Trophoblast cell (in vitro differentiated cells and primary cell): Measurements from ENCODE around the gene ABCA13.

ENCODE experiments used
- DNase-seq, 2 donors: peaks; one replicate each; pipeline ENCODE4 v3.0.0-alpha.2; 2016
- H2AFZ ChIP-seq: 2 replicates; pipeline ENCODE4 v1.6.1; 2013; ENCODE audit warnings: low read length, moderate library complexity, mild to moderate bottlenecking; ENCODE audit not compliant: insufficient read depth, poor library complexity
- H2AK5ac ChIP-seq: 2 replicates; pipeline ENCODE4 v1.6.1; 2013; ENCODE audit warnings: mild to moderate bottlenecking, low read length
- H2BK120ac ChIP-seq: 2 replicates; pipeline ENCODE4 v1.6.1; 2013; ENCODE audit warnings: low read length, mild to moderate bottlenecking, moderate library complexity; ENCODE audit not compliant: insufficient read depth, poor library complexity
- H2BK12ac ChIP-seq: 2 replicates; pipeline ENCODE4 v1.6.1; 2013; ENCODE audit warnings: mild to moderate bottlenecking, low read length, moderate library complexity
- H2BK5ac ChIP-seq: 2 replicates; pipeline ENCODE4 v1.6.1; 2013; ENCODE audit warnings: low read length, low read depth, moderate library complexity, mild to moderate bottlenecking; ENCODE audit not compliant: poor library complexity
- H3K14ac ChIP-seq: 2 replicates; pipeline ENCODE4 v1.6.1; 2013; ENCODE audit warnings: mild to moderate bottlenecking, low read length
- H3K18ac ChIP-seq: 2 replicates; pipeline ENCODE4 v1.6.1; 2013; ENCODE audit warnings: mild to moderate bottlenecking, low read length
- H3K23ac ChIP-seq: 2 replicates; pipeline ENCODE4 v1.6.1; 2013; ENCODE audit warnings: low read length
- H3K27ac ChIP-seq: 2 replicates; pipeline ENCODE4 v1.5.1; 2013; ENCODE audit warnings: low read depth, mild to moderate bottlenecking, inconsistent platforms, low read length, moderate library complexity
- H3K27me3 ChIP-seq: 2 replicates; pipeline ENCODE4 v1.6.1; 2013; ENCODE audit warnings: inconsistent platforms, mild to moderate bottlenecking, low read length, moderate library complexity; ENCODE audit not compliant: insufficient read depth
- H3K36me3 ChIP-seq, 2 experiments: 1 replicate in 1 of 2; 2 replicates in 1 of 2; pipeline ENCODE4 v1.6.1; 2013; ENCODE audit warnings: low read length in 2 of 2, mild to moderate bottlenecking in 2 of 2, moderate library complexity in 1 of 2; ENCODE audit not compliant: insufficient read depth in 2 of 2, control insufficient read depth in 1 of 2
- H3K4ac ChIP-seq: 2 replicates; pipeline ENCODE4 v1.6.1; 2013; ENCODE audit warnings: low read depth, mild to moderate bottlenecking, low read length, moderate library complexity
- H3K4me1 ChIP-seq, 2 experiments: 1 replicate in 1 of 2; 2 replicates in 1 of 2; pipeline ENCODE4 v1.6.1; 2013; ENCODE audit warnings: low read length in 2 of 2, mild to moderate bottlenecking in 2 of 2, moderate library complexity in 1 of 2; ENCODE audit not compliant: insufficient read depth in 2 of 2, control insufficient read depth in 1 of 2
- H3K4me2 ChIP-seq: 2 replicates; pipeline ENCODE4 v1.6.1; 2013; ENCODE audit warnings: inconsistent platforms, mild to moderate bottlenecking, low read length, moderate library complexity
- H3K4me3 ChIP-seq: 2 replicates; pipeline ENCODE4 v1.5.1; 2013; ENCODE audit warnings: mild to moderate bottlenecking, low read depth, low read length, inconsistent platforms
- H3K79me1 ChIP-seq: one replicate; pipeline ENCODE4 v1.6.1; 2013; ENCODE audit warnings: low read length
- H3K79me2 ChIP-seq: 2 replicates; pipeline ENCODE4 v1.6.1; 2013; ENCODE audit warnings: low read length, mild to moderate bottlenecking; ENCODE audit not compliant: control insufficient read depth, insufficient read depth, poor library complexity
- H3K9ac ChIP-seq: 2 replicates; pipeline ENCODE4 v1.6.1; 2013; ENCODE audit warnings: mild to moderate bottlenecking, low read length
- H3K9me3 ChIP-seq: 2 replicates; pipeline ENCODE4 v1.6.1; 2013; ENCODE audit warnings: low read depth, mild to moderate bottlenecking, control low read depth, inconsistent platforms, low read length; ENCODE audit not compliant: insufficient read depth
- H4K12ac ChIP-seq: 2 replicates; pipeline ENCODE4 v1.6.1; 2013; ENCODE audit warnings: low read depth, mild to moderate bottlenecking, low read length, moderate library complexity
- H4K8ac ChIP-seq: 2 replicates; pipeline ENCODE4 v1.6.1; 2013; ENCODE audit warnings: low read depth, mild to moderate bottlenecking, low read length, moderate library complexity
- H4K91ac ChIP-seq: one replicate; pipeline ENCODE4 v1.6.1; 2013; ENCODE audit warnings: low read depth, mild to moderate bottlenecking, low read length, moderate library complexity
- WGBS: extraction: QIAGEN DNeasy Blood & Tissue Kit; methylation state at CpG from one replicate; pipeline ENCODE4 v1.1.7; 2013; ENCODE audit warnings: missing lambda C conversion rate; ENCODE audit not compliant: insufficient read length, insufficient coverage; ENCODE audit errors: extremely low coverage; 5-methylcytosine and 5-hydroxymethylcytosine counted together

The ABCA13 gene

DNA sequence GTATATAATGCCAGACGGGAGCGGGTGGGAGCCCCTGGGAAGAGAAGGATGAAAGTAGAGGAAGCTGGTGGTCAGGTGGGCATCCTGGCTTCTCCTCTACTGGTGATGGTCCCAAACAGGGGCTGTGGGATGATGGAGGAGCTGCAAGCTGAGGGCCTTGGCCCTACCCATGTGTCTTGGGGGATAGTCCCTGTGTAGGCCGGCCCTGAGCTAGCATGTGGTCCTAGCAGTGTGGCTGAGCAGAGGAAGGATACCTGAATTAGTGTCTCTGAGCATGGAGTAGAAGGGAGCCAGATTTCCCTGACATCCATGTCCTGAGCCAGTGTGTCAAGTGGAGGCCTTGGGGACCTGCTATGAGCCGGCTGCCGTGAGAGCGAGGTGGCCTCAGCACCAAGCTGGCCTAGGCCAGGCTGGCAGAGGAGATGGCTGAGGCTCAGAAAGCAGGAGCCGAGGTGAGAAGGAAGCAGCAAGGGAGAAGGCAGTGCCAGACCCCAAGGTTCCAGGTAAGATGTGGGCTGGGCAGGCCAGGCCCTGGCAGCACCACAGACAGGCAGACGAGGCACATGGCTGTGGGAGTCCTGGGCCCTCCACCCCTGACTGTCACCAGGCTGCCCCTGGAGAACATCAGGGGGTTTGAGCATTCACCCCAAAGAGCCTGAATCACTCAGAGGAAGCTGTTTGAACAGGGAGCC is 150.2 kb downstream of the ABCA13 start:
- H3K4me1 ChIP-seq: no peaks in the 10 kb centered on the region
- H3K18ac ChIP-seq: no peak overlapping the region
- H3K23ac ChIP-seq: no peak overlapping the region
- H3K9ac ChIP-seq: no peak overlapping the region
- H3K4ac ChIP-seq: no peak overlapping the region
- H3K4me3 ChIP-seq: peak overlapping the region; percentile 1
- no peak overlapping the region for H2BK5ac ChIP-seq
- H3K4me2 ChIP-seq: no peak overlapping the region
- H2AK5ac ChIP-seq: no peak overlapping the region
- no peak overlapping the region for H4K8ac ChIP-seq
- no peak for DNase-seq
- no peak overlapping the region for H2BK12ac ChIP-seq
- H2BK120ac ChIP-seq: no peak overlapping the region
- H4K12ac ChIP-seq: no peak overlapping the region
- peaks cover 8% of the 10 kb centered on the region for H3K9me3 ChIP-seq
- H2AFZ ChIP-seq: no peak overlapping the region
- no peaks in the 10 kb centered on the region for H3K79me2 ChIP-seq
- H3K36me3 ChIP-seq: no peaks in the 10 kb centered on the region
- no peak overlapping the region for H4K91ac ChIP-seq
- H3K27me3 ChIP-seq: no peaks in the 10 kb centered on the region
- WGBS: no CpG with 5 or more reads among the region's 8 CpGs
- no peaks in the 10 kb centered on the region for H3K79me1 ChIP-seq
- H3K14ac ChIP-seq: no peak overlapping the region
- H3K27ac ChIP-seq: no peak overlapping the region

DNA sequence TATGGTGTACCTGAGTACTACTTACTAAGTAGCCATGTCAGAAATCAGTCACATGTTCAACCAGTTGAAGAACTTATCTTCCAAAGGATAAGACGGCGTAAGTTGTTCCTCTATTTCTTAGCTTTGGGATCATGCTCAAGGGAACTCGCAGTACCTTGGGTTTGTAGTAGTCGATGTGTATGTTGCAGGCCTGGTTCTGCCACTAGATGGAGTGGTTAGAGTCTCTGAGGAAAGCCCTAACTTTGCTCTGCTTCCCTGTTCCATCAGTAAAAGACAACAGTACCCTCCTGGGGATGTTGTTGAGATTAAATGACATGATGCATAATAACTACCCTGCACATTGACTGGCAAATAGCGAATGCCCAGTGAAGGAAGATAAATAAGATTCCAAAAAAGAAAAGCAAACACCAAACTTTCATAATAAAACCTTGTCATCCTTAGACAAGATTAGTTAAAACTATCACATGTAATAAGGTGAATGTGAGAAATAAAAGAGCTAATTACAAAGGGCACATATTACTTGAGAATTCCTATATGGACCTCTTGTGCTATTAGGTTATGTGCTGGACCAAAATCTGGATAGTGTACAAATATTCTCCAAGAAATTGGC is 165.9 kb downstream of the ABCA13 start:
- Histone ChIP-seq H2BK12ac (no peak overlapping the region), H3K14ac (no peak overlapping the region), H2AFZ (no peak overlapping the region), H3K4me1 (no peaks in the 10 kb centered on the region), H3K27ac (no peak overlapping the region), H2BK5ac (no peak overlapping the region), H3K79me2 (no peaks in the 10 kb centered on the region), H3K4me2 (no peak overlapping the region), H3K23ac (no peak overlapping the region), H3K79me1 (no peaks in the 10 kb centered on the region), H2AK5ac (no peak overlapping the region), H4K8ac (no peak overlapping the region), H3K36me3 (no peaks in the 10 kb centered on the region), H3K18ac (no peak overlapping the region), H3K4me3 (no peak overlapping the region), H4K91ac (no peak overlapping the region), H2BK120ac (no peak overlapping the region), H3K9ac (no peak overlapping the region), H4K12ac (no peak overlapping the region), H3K4ac (no peak overlapping the region), H3K9me3 (no peaks in the 10 kb centered on the region), H3K27me3 (no peaks in the 10 kb centered on the region)
- peak in 1 of 2 donors; percentile 20 for DNase-seq
- no CpG with 5 or more reads among the region's 5 CpGs for WGBS

DNA sequence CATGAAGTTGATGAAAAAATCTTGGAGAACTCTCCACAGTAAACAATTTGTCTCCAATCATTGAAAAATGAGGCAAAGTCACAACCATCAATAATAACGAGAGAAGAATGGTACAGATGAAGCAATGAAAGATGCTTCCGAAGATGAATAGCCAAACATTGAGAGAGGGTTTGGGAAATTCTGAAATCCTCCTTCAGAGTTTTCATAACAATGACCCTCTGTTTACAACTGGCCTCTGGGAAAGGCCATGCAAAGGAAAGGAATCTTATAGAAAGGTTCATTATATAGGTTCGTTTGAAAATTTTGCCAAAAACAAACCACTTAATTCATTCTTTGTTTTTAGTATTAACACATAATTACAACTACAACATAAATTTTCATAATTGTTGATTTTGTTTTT is 166.5 kb downstream of the ABCA13 start:
- no peak for DNase-seq
- H3K4ac ChIP-seq: no peak overlapping the region
- H4K91ac ChIP-seq: no peak overlapping the region
- H3K79me1 ChIP-seq: no peaks in the 10 kb centered on the region
- no peak overlapping the region for H2BK5ac ChIP-seq
- no peaks in the 10 kb centered on the region for H3K9me3 ChIP-seq
- H2BK12ac ChIP-seq: no peak overlapping the region
- no peaks in the 10 kb centered on the region for H3K4me1 ChIP-seq
- H2AFZ ChIP-seq: no peak overlapping the region
- no peak overlapping the region for H4K12ac ChIP-seq
- H2AK5ac ChIP-seq: no peak overlapping the region
- no peak overlapping the region for H3K9ac ChIP-seq
- no peak overlapping the region for H4K8ac ChIP-seq
- H3K36me3 ChIP-seq: no peaks in the 10 kb centered on the region
- H3K4me3 ChIP-seq: no peak overlapping the region
- H2BK120ac ChIP-seq: no peak overlapping the region
- WGBS: no CpG with 5 or more reads among the region's 3 CpGs
- H3K27me3 ChIP-seq: no peaks in the 10 kb centered on the region
- no peak overlapping the region for H3K23ac ChIP-seq
- H3K4me2 ChIP-seq: no peak overlapping the region
- no peak overlapping the region for H3K18ac ChIP-seq
- H3K79me2 ChIP-seq: no peaks in the 10 kb centered on the region
- H3K14ac ChIP-seq: no peak overlapping the region
- H3K27ac ChIP-seq: no peak overlapping the region

DNA sequence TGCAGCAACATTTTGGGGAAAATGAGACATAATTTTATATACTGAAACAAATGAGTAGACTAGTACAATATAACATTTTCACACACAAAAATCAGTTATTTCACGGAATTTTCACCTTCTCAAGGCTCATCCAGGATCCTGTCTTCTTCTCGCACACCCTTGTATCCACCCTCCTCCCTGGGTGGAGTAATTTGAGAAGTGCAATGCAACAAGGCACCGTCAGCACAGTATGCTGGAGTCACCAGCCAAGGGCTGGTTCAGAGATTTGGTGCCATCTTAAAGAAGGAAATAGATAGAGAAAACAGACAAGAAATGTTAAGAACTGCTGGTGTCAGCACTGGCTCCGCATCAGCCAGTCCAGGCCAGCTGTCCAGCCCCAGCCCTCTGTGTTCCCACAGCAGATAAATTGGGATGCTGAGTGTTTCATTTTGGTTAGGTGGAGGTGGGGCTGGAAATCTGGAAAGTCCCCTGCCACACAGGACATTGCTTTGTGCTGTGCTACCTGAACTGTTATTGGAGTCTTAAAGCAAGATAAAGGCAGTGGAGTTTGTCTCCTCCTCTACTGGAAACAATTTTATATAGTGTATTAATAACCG is 176.1 kb downstream of the ABCA13 start:
- H4K8ac ChIP-seq: no peak overlapping the region
- H2AFZ ChIP-seq: no peak overlapping the region
- H3K27me3 ChIP-seq: no peaks in the 10 kb centered on the region
- H3K36me3 ChIP-seq: no peaks in the 10 kb centered on the region
- WGBS: no CpG with 5 or more reads among the region's 5 CpGs
- no peak overlapping the region for H3K9ac ChIP-seq
- H3K4ac ChIP-seq: no peak overlapping the region
- no peak overlapping the region for H2BK12ac ChIP-seq
- H3K14ac ChIP-seq: no peak overlapping the region
- no peak overlapping the region for H2AK5ac ChIP-seq
- DNase-seq: no peak
- no peaks in the 10 kb centered on the region for H3K79me1 ChIP-seq
- H4K12ac ChIP-seq: no peak overlapping the region
- H4K91ac ChIP-seq: no peak overlapping the region
- H2BK120ac ChIP-seq: no peak overlapping the region
- no peaks in the 10 kb centered on the region for H3K4me1 ChIP-seq
- H3K27ac ChIP-seq: no peak overlapping the region
- no peaks in the 10 kb centered on the region for H3K79me2 ChIP-seq
- no peak overlapping the region for H3K4me2 ChIP-seq
- H3K18ac ChIP-seq: no peak overlapping the region
- no peaks in the 10 kb centered on the region for H3K9me3 ChIP-seq
- H3K23ac ChIP-seq: no peak overlapping the region
- no peak overlapping the region for H2BK5ac ChIP-seq
- no peak overlapping the region for H3K4me3 ChIP-seq
